ENCODE measurements around the gene DHX58.

- TF ChIP-seq CTCF (conservative IDR thresholded peaks at IDR 0.05; ENCODE audit: low read depth, low read length) (no peak), EZH2 (IDR thresholded peaks at IDR 0.05; ENCODE audit: borderline replicate concordance, low read depth, low read length, poor library complexity, severe bottlenecking) (no peak)
Observed at GRCh38 chr17:42077755-42078154, 34.8 kb downstream of the DHX58 start.
